ENCODE results near the gene VPS8.
"Not testable (repeated sequence)": the region's sequence is repeated elsewhere in the genome, so short reads cannot be mapped to it uniquely, and the experiment has no call there.

VPS8 gene

GRCh38 chr3:184986366-184986889, 174.5 kb downstream of the VPS8 start:
- H3K4me3 ChIP-seq (replicated peaks; ENCODE audit: insufficient read depth, low read length) = no peak overlapping the region
- H3K27ac ChIP-seq (replicated peaks) = no peak overlapping the region
- no peaks in the 10 kb centered on the region for H3K27me3 ChIP-seq (ENCODE audit: insufficient read depth, poor library complexity, severe bottlenecking)
- no peak for TF ChIP-seq GABPA (IDR thresholded peaks at IDR 0.05; ENCODE audit: low read depth)
- no peak for TF ChIP-seq POLR2AphosphoS5 (IDR thresholded peaks at IDR 0.05; ENCODE audit: low read depth)
- no peak for TF ChIP-seq REST (IDR thresholded peaks at IDR 0.05; ENCODE audit: insufficient replicate concordance, low read depth)
- no peak for TF ChIP-seq SPI1 (IDR thresholded peaks at IDR 0.05; ENCODE audit: borderline replicate concordance, low read depth)
- DNase-seq (ENCODE audit: low read depth in 1 of 2, low spot score in 1 of 2) = no peak

- Histone ChIP-seq H3K27ac (replicated peaks) (no peak overlapping the region), H3K27me3 (ENCODE audit: insufficient read depth, poor library complexity, severe bottlenecking) (no peaks in the 10 kb centered on the region), H3K4me3 (replicated peaks; ENCODE audit: insufficient read depth, low read length) (no peak overlapping the region)
- TF ChIP-seq CTCF (IDR thresholded peaks at IDR 0.05; ENCODE audit: insufficient read depth, low read length) (no peak), GABPA (IDR thresholded peaks at IDR 0.05; ENCODE audit: low read depth) (no peak), POLR2AphosphoS5 (IDR thresholded peaks at IDR 0.05; ENCODE audit: low read depth) (no peak), REST (IDR thresholded peaks at IDR 0.05; ENCODE audit: insufficient replicate concordance, low read depth) (no peak), SPI1 (IDR thresholded peaks at IDR 0.05; ENCODE audit: borderline replicate concordance, low read depth) (no peak)
- no peak for DNase-seq (ENCODE audit: low read depth in 1 of 2, low spot score in 1 of 2)
These were observed 181.4 kb downstream of the VPS8 start for GRCh38 chr3:184993394-184993793.

DNA sequence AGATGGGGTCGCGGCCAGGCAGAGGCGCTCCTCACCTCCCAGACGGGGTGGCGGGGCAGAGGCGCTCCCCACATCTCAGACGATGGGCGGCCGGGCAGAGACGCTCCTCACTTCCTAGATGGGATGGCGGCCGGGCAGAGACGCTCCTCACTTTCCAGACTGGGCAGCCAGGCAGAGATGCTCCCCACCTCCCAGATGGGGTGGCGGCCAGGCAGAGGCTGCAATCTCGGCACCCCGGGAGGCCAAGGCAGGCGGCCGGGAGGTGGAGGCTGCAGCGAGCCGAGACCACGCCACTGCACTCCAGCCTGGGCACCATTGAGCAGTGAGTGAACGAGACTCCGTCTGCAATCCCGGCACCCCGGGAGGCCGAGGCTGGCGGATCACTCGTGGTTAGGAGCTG, 191.9 kb downstream of the VPS8 start:
- not testable (repeated sequence) for H3K4me3 ChIP-seq (replicated peaks; ENCODE audit: insufficient read depth, low read length); H3K27me3 ChIP-seq (ENCODE audit: insufficient read depth, poor library complexity, severe bottlenecking); DNase-seq (ENCODE audit: low read depth in 1 of 2, low spot score in 1 of 2); H3K27ac ChIP-seq (replicated peaks)

DNA sequence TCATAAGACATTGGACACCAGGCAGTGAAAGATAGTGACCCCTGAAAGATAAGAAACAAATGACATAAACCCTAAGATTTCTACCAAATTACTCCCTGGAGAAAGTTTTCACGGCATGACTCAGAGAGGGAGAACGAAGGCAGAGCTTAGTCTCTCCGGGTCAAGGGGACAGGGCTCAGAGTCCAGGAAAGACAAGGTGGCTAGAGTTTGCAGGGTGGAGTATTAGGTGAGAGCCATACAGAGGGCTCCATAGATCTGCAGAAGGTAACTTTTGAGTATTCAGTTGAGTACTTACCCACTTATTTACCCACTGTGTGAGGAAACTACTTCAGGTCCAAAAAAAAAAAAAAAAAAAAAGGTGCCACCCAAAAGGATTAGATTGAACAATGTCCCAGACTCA, 197.7 kb downstream of the VPS8 start:
- TF ChIP-seq REST (IDR thresholded peaks at IDR 0.05; ENCODE audit: insufficient replicate concordance, low read depth) (no peak), SPI1 (IDR thresholded peaks at IDR 0.05; ENCODE audit: borderline replicate concordance, low read depth) (no peak), CTCF (IDR thresholded peaks at IDR 0.05; ENCODE audit: insufficient read depth, low read length) (no peak), POLR2AphosphoS5 (IDR thresholded peaks at IDR 0.05; ENCODE audit: low read depth) (no peak), GABPA (IDR thresholded peaks at IDR 0.05; ENCODE audit: low read depth) (no peak)
- DNase-seq (ENCODE audit: low read depth in 1 of 2, low spot score in 1 of 2) = no peak
- Histone ChIP-seq H3K4me3 (replicated peaks; ENCODE audit: insufficient read depth, low read length) (no peak overlapping the region), H3K27me3 (ENCODE audit: insufficient read depth, poor library complexity, severe bottlenecking) (no peaks in the 10 kb centered on the region), H3K27ac (replicated peaks) (no peak overlapping the region)

GRCh38 chr3:185017584-185017983, 205.6 kb downstream of the VPS8 start:
- not testable (repeated sequence) for H3K27ac ChIP-seq (replicated peaks); DNase-seq (ENCODE audit: low read depth in 1 of 2, low spot score in 1 of 2); H3K4me3 ChIP-seq (replicated peaks; ENCODE audit: insufficient read depth, low read length); H3K27me3 ChIP-seq (ENCODE audit: insufficient read depth, poor library complexity, severe bottlenecking)

DNA sequence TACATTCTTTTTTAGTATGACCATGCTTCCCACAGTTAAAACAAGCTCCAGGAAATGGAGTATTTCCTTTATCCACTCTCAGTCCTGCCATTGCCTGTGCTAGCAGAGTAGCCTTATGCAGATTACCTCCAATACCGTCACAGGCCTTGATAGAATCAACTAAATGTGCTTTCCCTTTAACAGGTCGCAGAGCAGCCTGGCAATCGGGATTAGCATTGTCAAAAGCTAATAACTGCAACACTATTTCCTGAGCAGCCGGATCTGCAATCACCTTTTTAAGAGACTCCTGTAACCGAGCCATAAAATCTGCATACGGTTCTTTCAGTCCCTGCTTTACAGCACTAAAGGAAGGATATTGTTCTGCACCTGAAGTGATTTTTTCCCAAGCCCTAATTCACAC, 206.0 kb downstream of the VPS8 start:
- DNase-seq (ENCODE audit: low read depth in 1 of 2, low spot score in 1 of 2); H3K4me3 ChIP-seq (replicated peaks; ENCODE audit: insufficient read depth, low read length); H3K27ac ChIP-seq (replicated peaks); H3K27me3 ChIP-seq (ENCODE audit: insufficient read depth, poor library complexity, severe bottlenecking): not testable (repeated sequence)
